Measurements from ENCODE around the gene CEP112.
A peak's percentile ranks its signal among the peaks of the same experiment; 100 is the strongest.
"Not testable (repeated sequence)": the region's sequence is repeated elsewhere in the genome, so short reads cannot be mapped to it uniquely, and the experiment has no call there.

Gene CEP112

DNA sequence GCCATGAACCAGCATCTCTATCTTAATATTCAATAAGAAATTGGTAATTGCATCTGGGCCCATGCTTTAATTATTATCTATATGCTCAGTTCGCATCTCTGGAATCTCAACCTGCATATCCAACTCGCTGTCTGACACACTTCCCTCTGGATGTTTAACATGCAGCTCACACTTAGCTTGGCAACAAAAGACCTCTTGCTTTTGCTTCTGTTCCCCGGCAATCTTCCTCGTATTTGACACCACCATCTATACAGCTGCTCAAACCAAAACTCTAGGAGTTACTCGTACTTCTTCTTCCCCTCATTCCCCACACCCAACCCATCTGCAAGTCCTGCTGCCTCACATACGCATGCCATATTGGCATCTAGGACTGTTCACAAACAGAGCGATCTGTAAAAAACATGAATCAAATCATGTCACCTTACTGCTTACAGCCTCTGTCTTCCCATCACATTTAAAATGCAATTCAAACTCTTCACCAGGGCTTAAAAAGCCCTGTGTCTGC is 300.6 kb downstream of the CEP112 start:
- DNase-seq (ENCODE audit: low read depth): no peak

DNA sequence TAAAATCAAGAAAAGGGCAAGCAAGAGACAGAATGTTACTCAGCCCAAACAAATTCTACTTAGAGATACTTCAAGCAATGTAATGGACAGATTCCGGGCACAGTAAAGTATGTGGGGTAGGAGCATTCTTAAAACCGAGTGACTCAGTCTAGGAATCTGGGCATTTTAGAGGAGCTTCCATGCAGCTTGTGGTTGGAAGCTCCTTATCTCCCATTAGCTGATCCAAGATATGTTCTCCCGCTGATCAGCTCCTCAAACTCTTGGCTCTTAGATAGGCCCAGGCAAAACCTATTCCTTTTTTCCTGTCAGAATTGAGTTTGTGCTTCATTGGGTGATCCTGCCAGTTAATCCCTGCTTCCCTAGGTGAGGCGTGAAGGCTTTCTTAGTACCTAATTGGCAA is 303.3 kb downstream of the CEP112 start:
- peak; percentile 11 for DNase-seq (ENCODE audit: low read depth)

DNA sequence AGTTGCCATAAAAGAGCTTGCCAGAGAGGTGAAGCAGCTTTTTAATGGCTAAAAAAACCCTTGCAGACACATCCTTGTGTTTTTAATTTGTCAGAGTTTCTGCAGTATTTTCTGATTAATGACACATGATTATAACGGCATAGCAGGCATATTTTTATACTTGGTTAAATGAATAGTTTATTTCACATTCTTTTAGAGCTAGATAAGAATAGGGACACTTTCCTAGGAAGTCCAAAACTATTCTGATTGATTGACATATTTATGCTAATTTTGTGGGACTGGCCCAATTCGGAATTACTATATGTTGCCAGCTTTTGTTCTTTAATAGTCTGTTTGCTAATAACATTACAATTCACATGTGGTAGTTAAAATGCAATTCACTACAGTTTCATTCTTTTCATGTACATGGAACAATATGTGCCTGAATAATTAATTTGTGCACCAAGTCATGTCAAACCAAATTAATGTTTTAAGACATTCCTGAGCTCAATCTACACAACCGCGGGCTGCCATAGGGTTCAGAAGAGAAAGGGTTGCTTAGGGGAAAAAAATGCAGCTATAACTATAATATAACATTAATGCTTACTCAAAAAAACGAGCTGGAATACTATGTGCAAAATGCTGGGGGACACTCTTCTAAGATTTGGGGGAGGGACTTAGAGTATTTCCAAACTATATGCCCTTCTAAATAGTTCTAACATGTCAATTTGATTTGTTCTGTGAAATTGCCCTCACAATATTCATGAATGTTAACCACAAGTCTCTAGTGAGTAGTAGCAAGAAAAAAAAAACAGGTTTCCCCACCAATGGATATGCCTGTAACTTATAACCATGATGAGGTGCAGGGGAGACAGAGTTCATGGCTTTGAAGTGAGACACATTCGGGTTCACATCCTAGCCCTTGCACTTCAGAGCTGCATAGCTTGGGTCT is 305.4 kb downstream of the CEP112 start:
- peak; percentile 53 for DNase-seq (ENCODE audit: low read depth)

DNA sequence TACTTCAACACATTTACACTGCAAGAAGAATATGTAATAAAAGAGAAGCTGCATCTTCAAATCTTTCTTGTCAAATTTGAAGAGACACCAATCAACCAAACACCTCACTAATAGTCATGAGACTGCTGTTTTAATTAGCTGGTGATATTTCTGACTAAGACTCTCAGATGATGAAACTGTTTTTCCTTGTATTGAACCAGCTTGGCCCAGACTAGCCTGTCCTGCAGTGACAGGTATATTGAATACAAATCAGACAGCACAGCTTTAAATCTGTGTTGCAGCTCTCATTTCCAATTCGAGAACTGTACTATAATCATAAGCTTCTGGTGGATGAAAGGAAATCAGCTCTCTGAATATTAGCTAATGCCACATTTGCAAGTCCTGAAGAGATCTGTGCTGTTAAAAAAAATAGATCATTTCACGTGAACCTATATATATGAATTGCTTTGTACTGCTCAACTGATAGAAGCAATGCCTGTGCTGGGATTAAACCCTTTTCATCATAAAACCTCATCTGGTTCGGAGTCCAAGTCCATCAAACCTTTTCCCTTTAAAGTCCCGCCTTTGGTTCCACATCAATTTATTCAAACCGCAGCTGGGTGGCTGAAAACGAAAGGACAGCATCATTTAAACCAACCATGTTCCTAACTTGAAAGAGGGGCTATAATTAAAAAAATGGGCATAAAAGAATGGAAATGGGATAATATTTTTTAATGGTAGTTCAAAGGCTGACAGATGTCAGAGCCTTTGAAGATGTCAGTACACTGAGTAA is 306.2 kb downstream of the CEP112 start:
- DNase-seq (ENCODE audit: low read depth): peak; percentile 3

- no peak for DNase-seq (ENCODE audit: low read depth)
Observed at GRCh38 chr17:65876985-65877384, 314.9 kb downstream of the CEP112 start.

GRCh38 chr17:65868881-65869280 is 323.1 kb downstream of the CEP112 start:
- no peak for DNase-seq (ENCODE audit: low read depth)

GRCh38 chr17:65867014-65867413 is 324.9 kb downstream of the CEP112 start:
- no peak for DNase-seq (ENCODE audit: low read depth)

- DNase-seq (ENCODE audit: low read depth): no peak
Observed at GRCh38 chr17:65865715-65866425, 326.1 kb downstream of the CEP112 start.

- DNase-seq (ENCODE audit: low read depth): no peak
Observed at GRCh38 chr17:65864394-65864793, 327.5 kb downstream of the CEP112 start.

DNA sequence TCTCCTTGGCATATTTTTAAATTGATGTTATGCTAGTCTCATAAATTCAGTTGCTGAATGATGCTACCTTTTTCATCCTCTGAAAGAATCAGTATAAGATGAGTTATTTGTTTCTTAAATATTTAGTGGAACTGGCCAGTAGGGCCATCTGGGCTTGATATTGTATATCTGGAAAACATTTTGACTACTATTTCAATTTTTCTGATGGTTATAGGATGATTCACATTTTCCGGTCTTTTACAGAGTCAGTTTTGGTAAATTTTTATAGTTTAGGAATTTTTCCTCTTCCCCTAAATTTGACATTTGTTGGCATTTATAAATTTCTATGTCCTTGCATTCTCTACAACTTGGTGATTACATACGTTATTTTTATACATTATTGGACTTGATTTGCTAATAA is 334.2 kb downstream of the CEP112 start:
- DNase-seq (ENCODE audit: low read depth): no peak

DNA sequence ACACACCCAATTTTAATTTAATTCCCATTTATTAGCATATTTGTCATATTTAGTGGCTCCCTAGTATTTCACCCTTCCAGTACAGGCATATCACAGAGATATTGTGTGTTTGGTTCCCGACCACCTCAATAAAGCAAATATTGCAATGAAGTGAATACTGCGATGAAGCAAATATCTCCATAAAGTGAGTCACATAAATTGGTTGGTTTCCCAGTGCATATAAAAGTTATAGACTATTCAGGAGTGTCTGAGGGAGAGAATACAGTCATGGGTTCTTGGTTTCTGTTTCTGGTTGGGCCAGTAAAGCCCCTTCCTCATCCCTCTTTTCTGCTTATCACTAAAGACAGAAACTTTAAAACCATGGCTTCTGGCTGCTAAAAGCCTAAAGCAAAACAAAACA is 335.1 kb downstream of the CEP112 start:
- peak; percentile 58 for DNase-seq (ENCODE audit: low read depth)

DNA sequence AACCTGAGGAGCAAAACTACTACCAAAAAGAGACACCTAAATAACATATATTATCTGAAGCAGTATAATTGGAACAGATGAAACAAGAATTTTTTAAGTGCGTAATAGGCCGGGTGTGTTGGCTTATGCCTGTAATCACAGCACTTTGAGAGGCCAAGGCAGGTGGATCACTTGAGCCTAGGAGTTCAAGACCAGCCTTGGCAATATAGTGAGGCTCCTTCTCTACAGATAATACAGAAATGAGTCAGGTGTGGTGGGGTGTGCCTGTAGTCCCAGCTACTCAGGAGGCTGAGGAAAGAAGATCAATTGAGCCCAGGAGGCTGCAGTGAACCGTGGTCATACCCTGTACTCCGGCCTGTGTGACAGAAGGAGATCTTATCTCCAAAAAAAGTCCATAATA is 336.3 kb downstream of the CEP112 start:
- DNase-seq (ENCODE audit: low read depth): no peak

DNA sequence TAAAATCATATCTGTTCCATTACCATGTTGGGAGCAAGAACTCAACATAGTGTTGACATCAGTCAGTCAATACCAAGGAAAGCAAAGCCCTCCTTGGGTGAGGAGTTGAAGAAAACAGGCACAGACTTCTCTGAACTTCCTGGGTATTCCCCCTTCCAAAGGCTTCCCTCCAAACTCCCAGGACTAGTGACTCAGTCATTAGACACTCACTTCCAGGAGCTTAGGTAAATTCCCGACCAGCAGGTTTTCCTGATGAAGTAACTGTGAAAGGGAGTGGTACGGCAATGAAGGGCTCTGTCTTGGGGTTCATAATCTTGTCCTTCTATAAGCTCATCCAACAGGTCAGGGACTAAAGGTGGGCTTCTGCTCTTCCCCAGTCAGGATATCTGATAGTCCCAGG is 336.7 kb downstream of the CEP112 start:
- DNase-seq (ENCODE audit: low read depth): no peak

GRCh38 chr17:65853816-65854215 is 338.1 kb downstream of the CEP112 start:
- DNase-seq (ENCODE audit: low read depth): no peak

DNA sequence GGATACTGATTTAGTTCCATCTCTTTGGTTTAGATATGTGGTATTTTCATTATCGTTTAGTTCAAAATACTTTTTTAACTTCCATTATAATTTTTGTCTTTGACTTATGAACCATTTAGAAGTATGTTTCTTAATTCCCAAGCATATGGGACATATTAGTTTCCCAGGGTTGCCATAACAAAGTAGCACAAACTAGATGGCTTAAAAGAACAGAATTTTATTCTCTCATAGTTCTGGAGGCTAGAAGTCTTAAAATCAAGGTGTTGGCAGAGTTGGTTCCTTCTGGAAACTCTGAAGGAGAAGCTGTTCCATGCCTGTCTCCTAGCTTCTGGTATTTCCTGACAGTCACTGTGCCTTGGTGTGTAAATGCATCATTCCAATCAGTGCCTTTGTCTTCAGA is 339.0 kb downstream of the CEP112 start:
- no peak for DNase-seq (ENCODE audit: low read depth)

DNA sequence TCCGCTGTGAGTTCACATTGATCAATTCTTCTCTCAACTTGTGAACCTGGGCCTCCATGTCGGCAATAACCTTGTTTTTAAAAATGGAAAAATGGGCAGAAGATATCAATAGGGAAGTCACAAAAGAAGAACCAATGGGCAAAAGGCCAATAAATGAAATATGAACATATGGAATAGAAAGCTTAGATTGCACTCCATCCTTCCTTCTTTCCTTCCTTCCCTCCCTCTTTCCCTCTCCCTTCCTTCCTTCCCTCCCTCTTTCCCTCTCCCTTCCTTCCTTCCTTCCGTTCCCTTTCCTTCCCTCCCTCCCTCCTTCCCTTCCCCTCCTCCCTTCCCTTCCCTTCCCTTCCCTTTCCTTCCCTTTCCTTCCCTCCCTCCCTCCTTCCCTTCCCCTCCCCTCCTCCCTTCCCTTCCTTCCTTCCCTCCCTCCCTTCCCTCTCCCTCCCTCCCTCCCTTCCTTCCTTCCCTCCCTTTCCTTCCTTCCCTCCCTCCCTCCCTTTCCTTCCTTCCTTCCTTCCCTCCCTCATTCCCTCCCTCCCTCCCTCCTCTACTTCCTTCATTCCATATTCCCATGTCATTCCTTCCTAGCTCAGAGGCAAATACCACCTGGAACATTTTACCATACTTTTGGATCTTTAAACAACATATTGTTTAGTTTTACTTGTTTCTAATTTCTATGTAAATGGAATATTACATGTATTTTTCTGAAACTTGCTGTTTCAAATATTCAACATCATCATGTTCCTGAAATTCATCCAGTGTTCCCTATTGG is 339.8 kb downstream of the CEP112 start:
- DNase-seq (ENCODE audit: low read depth): no peak

DNA sequence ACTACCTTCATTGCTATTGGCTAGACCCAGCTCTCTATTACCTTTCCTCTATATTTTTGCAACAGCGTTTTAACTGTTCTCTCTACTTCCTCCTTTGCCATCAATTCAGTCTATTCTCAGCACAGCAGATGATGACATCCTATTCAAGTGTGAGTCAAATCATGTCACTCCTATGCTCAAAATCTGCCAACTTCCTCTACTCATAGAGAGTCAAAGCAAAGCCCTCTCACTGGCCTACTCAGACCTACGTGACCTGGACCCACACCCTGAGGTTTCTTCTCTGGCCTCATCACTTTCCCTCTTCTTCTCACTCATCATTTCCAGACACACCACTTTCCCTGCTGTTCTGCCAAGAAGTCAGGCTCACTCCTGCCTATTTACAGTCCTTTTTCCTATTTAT is 341.4 kb downstream of the CEP112 start:
- DNase-seq (ENCODE audit: low read depth): peak; percentile 66

GRCh38 chr17:65848751-65849150 is 343.2 kb downstream of the CEP112 start:
- no peak for DNase-seq (ENCODE audit: low read depth)

- DNase-seq (ENCODE audit: low read depth): no peak
Observed at GRCh38 chr17:65841089-65841488, 350.8 kb downstream of the CEP112 start.

GRCh38 chr17:65837232-65837631 is 354.7 kb downstream of the CEP112 start:
- not testable (repeated sequence) for DNase-seq (ENCODE audit: low read depth)

- no peak for DNase-seq (ENCODE audit: low read depth)
Observed at GRCh38 chr17:65833214-65833613, 358.7 kb downstream of the CEP112 start.

DNA sequence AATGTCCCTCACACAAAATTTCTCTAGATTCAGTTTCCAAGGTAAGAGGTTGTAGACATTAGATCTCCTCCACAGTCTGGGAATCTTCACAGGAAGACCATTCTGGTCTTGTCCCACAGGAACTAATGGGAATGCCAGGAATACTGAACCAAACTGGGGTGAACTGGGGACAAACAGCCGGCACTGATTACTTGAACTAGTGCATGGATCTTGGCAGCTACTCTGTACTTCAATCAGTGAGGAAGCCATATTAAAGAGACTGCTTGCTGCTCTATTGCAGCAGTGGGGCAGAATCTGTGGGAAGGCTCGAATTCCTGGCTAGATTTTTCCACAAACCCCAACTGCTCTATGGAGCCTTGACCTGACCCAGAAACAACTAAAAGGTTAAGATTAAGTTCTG is 361.6 kb downstream of the CEP112 start:
- DNase-seq (ENCODE audit: low read depth): no peak

Measured in GM04504 (cell line).